ENCODE data around the gene ZNF226.

ZNF226 gene

GRCh38 chr19:44182145-44182544 is 17.2 kb downstream of the ZNF226 start:
- no peak for TF ChIP-seq RARB (CRISPR knock-in tag; IDR thresholded peaks at IDR 0.05)
- no peak for TF ChIP-seq ZFP3 (CRISPR knock-in tag; IDR thresholded peaks at IDR 0.05)
- no peak for TF ChIP-seq CSDC2 (CRISPR knock-in tag; IDR thresholded peaks at IDR 0.05)
- TF ChIP-seq ZNF8 (CRISPR knock-in tag; IDR thresholded peaks at IDR 0.05), result no peak
- TF ChIP-seq GLIS3 (CRISPR knock-in tag; IDR thresholded peaks at IDR 0.05), result no peak
- no peak for TF ChIP-seq ARNTL (CRISPR knock-in tag; IDR thresholded peaks at IDR 0.05; ENCODE audit: borderline replicate concordance, low read depth)
- TF ChIP-seq CSRNP3 (CRISPR knock-in tag; IDR thresholded peaks at IDR 0.05), result no peak
- TF ChIP-seq ZFP30 (CRISPR knock-in tag; IDR thresholded peaks at IDR 0.05), result no peak
- no peak for TF ChIP-seq TSHZ2 (CRISPR knock-in tag; IDR thresholded peaks at IDR 0.05)
- TF ChIP-seq SNAI2 (CRISPR knock-in tag; IDR thresholded peaks at IDR 0.05), result no peak
- TF ChIP-seq PATZ1 (CRISPR knock-in tag; IDR thresholded peaks at IDR 0.05; ENCODE audit: borderline replicate concordance), result no peak
- TF ChIP-seq ESRRG (CRISPR knock-in tag; IDR thresholded peaks at IDR 0.05), result no peak
- TF ChIP-seq ZC3H10 (CRISPR knock-in tag; IDR thresholded peaks at IDR 0.05), result no peak
- no peak for TF ChIP-seq BACH2 (CRISPR knock-in tag; IDR thresholded peaks at IDR 0.05; ENCODE audit: borderline replicate concordance)
- TF ChIP-seq CREB5 (CRISPR knock-in tag; IDR thresholded peaks at IDR 0.05; ENCODE audit: low read depth), result no peak
- ATAC-seq, result no peak

GRCh38 chr19:44190020-44190419 is 25.1 kb downstream of the ZNF226 start:
- TF ChIP-seq CSRNP3 (CRISPR knock-in tag; IDR thresholded peaks at IDR 0.05) (no peak), ZNF70 (CRISPR knock-in tag; IDR thresholded peaks at IDR 0.05) (no peak), BACH2 (CRISPR knock-in tag; IDR thresholded peaks at IDR 0.05; ENCODE audit: borderline replicate concordance) (no peak), RARB (CRISPR knock-in tag; IDR thresholded peaks at IDR 0.05) (no peak), TSHZ2 (CRISPR knock-in tag; IDR thresholded peaks at IDR 0.05) (no peak), ZFP30 (CRISPR knock-in tag; IDR thresholded peaks at IDR 0.05) (no peak), ISL1 (CRISPR knock-in tag; IDR thresholded peaks at IDR 0.05) (no peak), POU6F1 (CRISPR knock-in tag; IDR thresholded peaks at IDR 0.05; ENCODE audit: borderline replicate concordance, low read depth) (no peak), GLIS3 (CRISPR knock-in tag; IDR thresholded peaks at IDR 0.05) (no peak), TOX (CRISPR knock-in tag; IDR thresholded peaks at IDR 0.05; ENCODE audit: borderline replicate concordance) (no peak), PATZ1 (CRISPR knock-in tag; IDR thresholded peaks at IDR 0.05; ENCODE audit: borderline replicate concordance) (no peak), CREB5 (CRISPR knock-in tag; IDR thresholded peaks at IDR 0.05; ENCODE audit: low read depth) (no peak), ESRRG (CRISPR knock-in tag; IDR thresholded peaks at IDR 0.05) (no peak)
- no peak for ATAC-seq
